GM12878 (cell line): ENCODE results near the gene CLDN19. TPM values are rescaled to one million over a fixed set of nuclear protein-coding genes. Genes with fewer than 3 reads are reported as not detected.

Experiments used
- ATAC-seq: fragments of 200-7000 bp; cut with Tn5 transposase; 3 replicates; pipeline ENCODE4 v1.9.1; 2020; ENCODE audit warnings: mild to moderate bottlenecking, moderate library complexity
- BruUV-seq: library from RNA; stranded (reverse); fragments of 400-500 nt; replicated peaks from 2 replicates; lab custom pipeline; 2021; lab: Mats Ljungman, UMichigan
- CTCF ChIA-PET: fragments of 300-600 bp; sonication (Branson Sonifier 250); formaldehyde crosslinking; extraction: SDS; loops from one replicate; lab custom pipeline; 2021; ENCODE audit warnings: inconsistent platforms; lab: Yijun Ruan, JAX
- POLR2A ChIA-PET: fragments of 350-600 bp; formaldehyde crosslinking; extraction: SDS; loops from one replicate; lab custom pipeline; 2021; ENCODE audit warnings: inconsistent platforms; lab: Charles Lee
- RAD21 ChIA-PET: fragments of 300-600 bp; sonication (Branson Sonifier 250); formaldehyde crosslinking; loops from one replicate; lab custom pipeline; 2023; ENCODE audit warnings: antibody characterized with exemption; ENCODE audit not compliant: unreplicated experiment; lab: Charles Lee
- SMC1A ChIA-PET: fragments of 300-600 bp; sonication (Branson Sonifier 250); formaldehyde crosslinking; loops from one replicate; lab custom pipeline; 2023; ENCODE audit not compliant: unreplicated experiment, uncharacterized antibody; lab: Charles Lee
- DNase-seq: peaks from one replicate; pipeline ENCODE4 v3.0.0-alpha.2; 2011; ENCODE audit warnings: low read depth, low spot score
- FAIRE-seq: peaks from 3 replicates; lab custom pipeline; 2011; peaks lifted over from hg19 to GRCh38; lab: Jason Lieb, UNC
- H2AFZ ChIP-seq: 2 replicates; pipeline ENCODE4 v1.6.0; 2011; ENCODE audit warnings: low read depth, low read length, control low read depth; ENCODE audit not compliant: control insufficient read depth
- H3K27ac ChIP-seq: 2 replicates; pipeline ENCODE4 v1.5.1; 2011; ENCODE audit warnings: control low read depth; ENCODE audit not compliant: control insufficient read depth, insufficient read depth
- H3K27me3 ChIP-seq, 2 experiments: replicated peaks in 1 of 2; 2 replicates each; pipeline versions ENCODE4 v1.6.0 to v1.6.1; 2011; ENCODE audit warnings: low read length in 1 of 2; ENCODE audit not compliant: control insufficient read depth in 2 of 2, insufficient read depth in 2 of 2
- H3K36me3 ChIP-seq, 2 experiments: 2 replicates each; pipeline ENCODE4 v1.5.1; 2011; ENCODE audit warnings: low read length in 1 of 2; ENCODE audit not compliant: control insufficient read depth in 2 of 2, insufficient read depth in 2 of 2
- H3K4me1 ChIP-seq: 2 replicates; pipeline ENCODE4 v1.6.1; 2011; ENCODE audit warnings: mild to moderate bottlenecking, low read length, moderate library complexity, mixed read lengths; ENCODE audit not compliant: control insufficient read depth, insufficient read depth
- H3K4me2 ChIP-seq: 2 replicates; pipeline ENCODE4 v1.6.0; 2011; ENCODE audit warnings: control low read depth; ENCODE audit not compliant: control insufficient read depth, insufficient read depth
- H3K4me3 ChIP-seq: fragments of 200-600 bp; sonication (generic); 2 replicates; pipeline ENCODE4 v1.5.1; 2016
- H3K79me2 ChIP-seq: 2 replicates; pipeline ENCODE4 v1.6.0; 2011; ENCODE audit warnings: low read length; ENCODE audit not compliant: control insufficient read depth, insufficient read depth
- H3K9ac ChIP-seq: 2 replicates; pipeline ENCODE4 v1.8.0; 2011; ENCODE audit warnings: low read length, control low read depth, mixed read lengths; ENCODE audit not compliant: control insufficient read depth, insufficient read depth
- H3K9me3 ChIP-seq: replicated peaks from 3 replicates; pipeline ENCODE4 v1.5.1; 2011; ENCODE audit warnings: mild to moderate bottlenecking, low read length; ENCODE audit not compliant: control insufficient read depth, insufficient read depth
- H4K20me1 ChIP-seq: 2 replicates; pipeline ENCODE4 v1.6.0; 2011; ENCODE audit not compliant: control insufficient read depth, insufficient read depth
- CBX5 ChIP-seq: sonication (generic); IDR thresholded peaks from 2 replicates; pipeline ENCODE4 v1.6.1; 2016; ENCODE audit warnings: low read depth, moderate library complexity, mild to moderate bottlenecking, inconsistent platforms
- CHD2 ChIP-seq: IDR thresholded peaks from 2 replicates; pipeline ENCODE4 v1.6.1; 2011; ENCODE audit warnings: low read depth, low read length, improper control_type of control experiment, borderline replicate concordance
- ETV6 ChIP-seq, 2 experiments: fragments of 450-650 bp in 1 of 2; IDR thresholded peaks in 1 of 2; conservative IDR thresholded peaks in 1 of 2; 2 replicates each; pipeline ENCODE4 v1.6.1; 2014; ENCODE audit warnings: antibody characterized with exemption in 1 of 2, borderline replicate concordance in 1 of 2, low read depth in 1 of 2, mild to moderate bottlenecking in 1 of 2, moderate library complexity in 1 of 2
- FOXM1 ChIP-seq: IDR thresholded peaks from 2 replicates; pipeline ENCODE4 v1.6.1; 2012; ENCODE audit warnings: low read depth, mild to moderate bottlenecking, inconsistent platforms, low read length, moderate library complexity
- KLF5 ChIP-seq: fragments of 450-650 bp; IDR thresholded peaks from 2 replicates; pipeline ENCODE4 v1.6.1; 2014; ENCODE audit warnings: mild to moderate bottlenecking; ENCODE audit not compliant: partially characterized antibody
- MTA2 ChIP-seq: fragments of 450-650 bp; IDR thresholded peaks from 2 replicates; pipeline ENCODE4 v1.6.1; 2016; ENCODE audit warnings: low read depth, mild to moderate bottlenecking, moderate library complexity
- NBN ChIP-seq: fragments of 450-650 bp; IDR thresholded peaks from 2 replicates; pipeline ENCODE4 v1.6.1; 2016
- NFIC ChIP-seq: IDR thresholded peaks from 2 replicates; pipeline ENCODE4 v1.6.1; 2012; ENCODE audit warnings: low read depth, mild to moderate bottlenecking, inconsistent platforms, low read length, moderate library complexity
- NFXL1 ChIP-seq: fragments of 450-650 bp; IDR thresholded peaks from 2 replicates; pipeline ENCODE4 v1.6.1; 2017; ENCODE audit warnings: antibody characterized with exemption, mild to moderate bottlenecking, borderline replicate concordance
- NFYA ChIP-seq: IDR thresholded peaks from 2 replicates; pipeline ENCODE4 v1.6.1; 2011; ENCODE audit warnings: low read depth, mild to moderate bottlenecking, low read length, improper control_type of control experiment, borderline replicate concordance
- NRF1 ChIP-seq: conservative IDR thresholded peaks from 2 replicates; pipeline ENCODE4 v1.6.1; 2011; ENCODE audit warnings: mild to moderate bottlenecking, low read depth, low read length, improper control_type of control experiment
- RAD51 ChIP-seq: fragments of 450-650 bp; IDR thresholded peaks from 2 replicates; pipeline ENCODE4 v1.6.1; 2016; ENCODE audit warnings: moderate library complexity, mild to moderate bottlenecking, inconsistent platforms
- RFX5 ChIP-seq: IDR thresholded peaks from 2 replicates; pipeline ENCODE4 v1.6.1; 2011; ENCODE audit warnings: low read depth, low read length, improper control_type of control experiment
- SIN3A ChIP-seq: IDR thresholded peaks from 2 replicates; pipeline ENCODE4 v1.6.1; 2012; ENCODE audit warnings: low read depth, low read length, improper control_type of control experiment
- STAT3 ChIP-seq: IDR thresholded peaks from 2 replicates; pipeline ENCODE4 v1.6.1; 2011; ENCODE audit warnings: low read depth, low read length, improper control_type of control experiment
- YY1 ChIP-seq: IDR thresholded peaks from 2 replicates; pipeline ENCODE4 v1.6.1; 2011; ENCODE audit warnings: low read depth, mild to moderate bottlenecking, low read length
- ZBED1 ChIP-seq: IDR thresholded peaks from 2 replicates; pipeline ENCODE4 v1.6.1; 2016; ENCODE audit warnings: borderline replicate concordance
- ZSCAN29 ChIP-seq: fragments of 450-650 bp; IDR thresholded peaks from 2 replicates; pipeline ENCODE4 v1.6.1; 2017; ENCODE audit warnings: mild to moderate bottlenecking, moderate library complexity
- WGBS: methylation state at CpG from one replicate; pipeline ENCODE4 v1.1.6; 2016; ENCODE audit warnings: low lambda C conversion rate; ENCODE audit not compliant: insufficient replicate concordance, insufficient coverage; ENCODE audit errors: missing lambda C conversion rate; 5-methylcytosine and 5-hydroxymethylcytosine counted together
- in situ Hi-C: fragments of 300-500 bp; cut with MboI; formaldehyde crosslinking; loops from 9 replicates; pipeline ENCODE4 v1.14.3; 2018; ENCODE audit warnings: mixed read lengths
- intact Hi-C: fragments of 100-400 bp; cut with micrococcal nuclease; formaldehyde crosslinking; loops from one replicate; pipeline ENCODE4 v1.14.2; 2022; ENCODE audit not compliant: unreplicated experiment
- polyA plus RNA-seq, 11 experiments: library from polyadenylated mRNA; depleted of rRNA in 4 of 11; unstranded in 6 of 11; stranded (reverse) in 5 of 11; fragments of >200 nt; fragmentation: Nextera tagmentation in 4 of 11; fragmentation: Illumina TruSeq in 1 of 11; extraction: Ambion mirVana in 4 of 11; extraction: Trizol in 1 of 11; gene quantifications; 1 replicate in 1 of 11; 2 replicates in 10 of 11; pipeline versions ENCODE4 v1.2.1 to v1.2.3, GENCODE V29; 2011 to 2016; ENCODE audit warnings: inconsistent platforms in 2 of 11, missing spikeins in 2 of 11, low read depth in 1 of 11
- total RNA-seq, 4 experiments: library from RNA; depleted of rRNA in 3 of 4; stranded (reverse); fragments of >200 nt in 3 of 4; fragmentation: Illumina TruSeq in 1 of 4; extraction: Trizol in 1 of 4; gene quantifications; 2 replicates each; pipeline versions ENCODE4 v1.2.1 to v1.2.3, GENCODE V29; 2013 to 2021
- TF ChIP-seq, protein P1 (sequence below): IDR thresholded peaks from 2 replicates; pipeline ENCODE4 v1.6.1; 2012; ENCODE audit warnings: improper control_type of control experiment, low read depth, low read length; ENCODE audit not compliant: insufficient replicate concordance
- TF ChIP-seq, protein P2 (sequence below): fragments of 450-650 bp; conservative IDR thresholded peaks from 2 replicates; pipeline ENCODE4 v1.6.1; 2017; ENCODE audit warnings: mild to moderate bottlenecking, moderate library complexity

The CLDN19 gene
- total and polyA plus RNA-seq, 10 of the 15 experiments (the other 5 are each of a cell fraction or from before 2014, with no cell fraction given): not detected

GRCh38 chr1:42748021-42748420, 8.0 kb upstream of the CLDN19 start:
- no peak overlapping the region for H3K9ac ChIP-seq
- ATAC-seq (no peak), FAIRE-seq (no peak), DNase-seq (no peak)
- peaks cover 11% of the 10 kb centered on the region in 2 experiments; a peak in 3 of 4 replicates for H3K36me3 ChIP-seq
- H2AFZ ChIP-seq: no peak overlapping the region
- in situ Hi-C loops (no loop called here), intact Hi-C loops (loop anchor here (5.0 kb wide), 1 partner anchor 406 kb away; no protein-coding TSS in a partner anchor)
- BruUV-seq: no TSS peak
- ChIA-PET SMC1A (interaction anchor here (1.5 kb wide), 1 partner anchor 19 kb away, joined by 4 read pairs; the partner anchor contains the start of genes C1orf50 and P3H1), CTCF (interaction anchor here (0.6 to 1.4 kb wide), 4 partner anchors 61 to 402 kb away, joined by 3 to 4 read pairs (median 3); no protein-coding TSS in a partner anchor), POLR2A (no interaction called here), RAD21 (no interaction called here)
- no peak for TF ChIP-seq RAD51
- TF ChIP-seq FOXM1: no peak
- no peak for TF ChIP-seq NBN
- no peak for TF ChIP-seq SIN3A
- no peak for TF ChIP-seq RFX5
- TF ChIP-seq, protein P1, sequence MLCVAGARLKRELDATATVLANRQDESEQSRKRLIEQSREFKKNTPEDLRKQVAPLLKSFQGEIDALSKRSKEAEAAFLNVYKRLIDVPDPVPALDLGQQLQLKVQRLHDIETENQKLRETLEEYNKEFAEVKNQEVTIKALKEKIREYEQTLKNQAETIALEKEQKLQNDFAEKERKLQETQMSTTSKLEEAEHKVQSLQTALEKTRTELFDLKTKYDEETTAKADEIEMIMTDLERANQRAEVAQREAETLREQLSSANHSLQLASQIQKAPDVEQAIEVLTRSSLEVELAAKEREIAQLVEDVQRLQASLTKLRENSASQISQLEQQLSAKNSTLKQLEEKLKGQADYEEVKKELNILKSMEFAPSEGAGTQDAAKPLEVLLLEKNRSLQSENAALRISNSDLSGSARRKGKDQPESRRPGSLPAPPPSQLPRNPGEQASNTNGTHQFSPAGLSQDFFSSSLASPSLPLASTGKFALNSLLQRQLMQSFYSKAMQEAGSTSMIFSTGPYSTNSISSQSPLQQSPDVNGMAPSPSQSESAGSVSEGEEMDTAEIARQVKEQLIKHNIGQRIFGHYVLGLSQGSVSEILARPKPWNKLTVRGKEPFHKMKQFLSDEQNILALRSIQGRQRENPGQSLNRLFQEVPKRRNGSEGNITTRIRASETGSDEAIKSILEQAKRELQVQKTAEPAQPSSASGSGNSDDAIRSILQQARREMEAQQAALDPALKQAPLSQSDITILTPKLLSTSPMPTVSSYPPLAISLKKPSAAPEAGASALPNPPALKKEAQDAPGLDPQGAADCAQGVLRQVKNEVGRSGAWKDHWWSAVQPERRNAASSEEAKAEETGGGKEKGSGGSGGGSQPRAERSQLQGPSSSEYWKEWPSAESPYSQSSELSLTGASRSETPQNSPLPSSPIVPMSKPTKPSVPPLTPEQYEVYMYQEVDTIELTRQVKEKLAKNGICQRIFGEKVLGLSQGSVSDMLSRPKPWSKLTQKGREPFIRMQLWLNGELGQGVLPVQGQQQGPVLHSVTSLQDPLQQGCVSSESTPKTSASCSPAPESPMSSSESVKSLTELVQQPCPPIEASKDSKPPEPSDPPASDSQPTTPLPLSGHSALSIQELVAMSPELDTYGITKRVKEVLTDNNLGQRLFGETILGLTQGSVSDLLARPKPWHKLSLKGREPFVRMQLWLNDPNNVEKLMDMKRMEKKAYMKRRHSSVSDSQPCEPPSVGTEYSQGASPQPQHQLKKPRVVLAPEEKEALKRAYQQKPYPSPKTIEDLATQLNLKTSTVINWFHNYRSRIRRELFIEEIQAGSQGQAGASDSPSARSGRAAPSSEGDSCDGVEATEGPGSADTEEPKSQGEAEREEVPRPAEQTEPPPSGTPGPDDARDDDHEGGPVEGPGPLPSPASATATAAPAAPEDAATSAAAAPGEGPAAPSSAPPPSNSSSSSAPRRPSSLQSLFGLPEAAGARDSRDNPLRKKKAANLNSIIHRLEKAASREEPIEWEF: no peak
- TF ChIP-seq NFIC: no peak
- TF ChIP-seq CHD2: no peak
- no peak for TF ChIP-seq ZSCAN29
- TF ChIP-seq NFXL1: no peak
- no peak for TF ChIP-seq MTA2
- TF ChIP-seq KLF5: no peak
- no peak for TF ChIP-seq NRF1
- no peak for TF ChIP-seq STAT3
- no peak for TF ChIP-seq ZBED1
- no peak for TF ChIP-seq CBX5
- TF ChIP-seq YY1: no peak
- no peak for TF ChIP-seq ETV6 (conservative IDR thresholded peaks at IDR 0.05 in 1 of 2, IDR thresholded peaks at IDR 0.05 in 1 of 2; ENCODE audit: borderline replicate concordance in 1 of 2, low read depth in 1 of 2)
- no peak for TF ChIP-seq NFYA
- TF ChIP-seq, protein P2, sequence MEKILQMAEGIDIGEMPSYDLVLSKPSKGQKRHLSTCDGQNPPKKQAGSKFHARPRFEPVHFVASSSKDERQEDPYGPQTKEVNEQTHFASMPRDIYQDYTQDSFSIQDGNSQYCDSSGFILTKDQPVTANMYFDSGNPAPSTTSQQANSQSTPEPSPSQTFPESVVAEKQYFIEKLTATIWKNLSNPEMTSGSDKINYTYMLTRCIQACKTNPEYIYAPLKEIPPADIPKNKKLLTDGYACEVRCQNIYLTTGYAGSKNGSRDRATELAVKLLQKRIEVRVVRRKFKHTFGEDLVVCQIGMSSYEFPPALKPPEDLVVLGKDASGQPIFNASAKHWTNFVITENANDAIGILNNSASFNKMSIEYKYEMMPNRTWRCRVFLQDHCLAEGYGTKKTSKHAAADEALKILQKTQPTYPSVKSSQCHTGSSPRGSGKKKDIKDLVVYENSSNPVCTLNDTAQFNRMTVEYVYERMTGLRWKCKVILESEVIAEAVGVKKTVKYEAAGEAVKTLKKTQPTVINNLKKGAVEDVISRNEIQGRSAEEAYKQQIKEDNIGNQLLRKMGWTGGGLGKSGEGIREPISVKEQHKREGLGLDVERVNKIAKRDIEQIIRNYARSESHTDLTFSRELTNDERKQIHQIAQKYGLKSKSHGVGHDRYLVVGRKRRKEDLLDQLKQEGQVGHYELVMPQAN: no peak
- WGBS: 97% methylated on average over 10 of the region's 10 CpGs
- no peaks in the 10 kb centered on the region for H3K79me2 ChIP-seq
- no peaks in the 10 kb centered on the region for H3K9me3 ChIP-seq
- no peak overlapping the region for H3K4me2 ChIP-seq
- H3K27me3 ChIP-seq: no peaks in the 10 kb centered on the region
- H3K4me1 ChIP-seq: no peaks in the 10 kb centered on the region
- no peaks in the 10 kb centered on the region for H4K20me1 ChIP-seq
- H3K27ac ChIP-seq: no peak overlapping the region
- H3K4me3 ChIP-seq: no peak overlapping the region
